ENCODE data around the gene FYN. TPM values are rescaled to one million over a fixed set of nuclear protein-coding genes. Genes with fewer than 3 reads are reported as not detected.

The FYN gene
- total RNA-seq, 2 donors from 2014 or later: 78.9 to 98.7 TPM

- DNase-seq (ENCODE audit: low spot score): no peak
- Histone ChIP-seq H3K4me1 (peaks cover 0 to 39% of the 10 kb centered on the region in 2 donors), H3K36me3 (peaks cover 4% of the 10 kb centered on the region), H3K4me3 (no peak overlapping the region), H3K27ac (no peak overlapping the region), H3K9me3 (no peaks in the 10 kb centered on the region), H3K27me3 (no peaks in the 10 kb centered on the region)
- TF ChIP-seq CTCF (IDR thresholded peaks at IDR 0.05): no peak
Measured at GRCh38 chr6:111808493-111808892, 64.8 kb downstream of the FYN start.

DNA sequence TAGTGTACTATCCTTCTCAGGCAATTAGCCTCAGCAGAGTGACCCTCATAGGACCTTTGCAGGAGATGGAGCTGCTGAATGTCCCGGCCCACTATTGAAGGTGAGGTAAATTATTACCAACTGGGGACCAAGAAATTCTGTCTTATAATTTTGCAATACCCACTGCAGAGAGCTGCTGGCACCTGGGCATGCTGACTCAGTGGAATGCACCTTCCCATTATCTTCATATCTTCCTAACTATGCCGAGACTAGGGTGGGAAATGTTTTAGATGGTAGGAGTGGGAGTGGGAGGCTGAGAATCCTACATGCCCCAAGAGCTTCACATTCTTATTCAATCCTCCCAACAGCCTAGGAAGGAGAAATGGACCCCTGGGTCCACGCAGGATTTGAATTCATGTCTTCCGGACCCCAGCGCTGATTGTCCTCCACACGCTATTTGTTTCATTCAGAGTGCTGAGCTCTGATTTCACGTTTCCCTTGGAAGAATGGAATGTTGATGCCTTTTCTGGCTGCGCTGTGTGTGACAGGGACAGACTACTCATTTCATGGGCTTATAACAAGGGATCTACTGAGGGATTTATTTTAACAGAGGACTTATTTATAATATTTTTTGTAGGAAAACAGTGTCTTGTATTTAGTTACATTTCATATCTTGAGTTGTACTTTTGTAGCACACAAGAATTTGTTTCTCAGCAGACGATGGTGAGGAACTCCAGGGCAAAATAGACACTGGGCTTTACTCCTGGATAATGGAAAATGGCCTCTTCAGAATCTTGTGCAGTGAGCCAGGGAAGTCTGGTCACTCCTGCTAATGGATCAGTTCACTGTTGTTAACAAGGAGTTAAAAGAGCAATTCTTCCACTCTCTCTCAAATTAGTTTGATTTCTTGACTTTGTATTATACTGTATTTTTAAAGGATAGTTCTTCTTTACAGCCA, 66.4 kb downstream of the FYN start:
- no peaks in the 10 kb centered on the region for H3K36me3 ChIP-seq
- peaks cover 0 to 49% of the 10 kb centered on the region in 2 donors for H3K4me1 ChIP-seq
- no peak for TF ChIP-seq CTCF (IDR thresholded peaks at IDR 0.05)
- H3K4me3 ChIP-seq: no peak overlapping the region
- no peak for DNase-seq (ENCODE audit: low spot score)
- no peaks in the 10 kb centered on the region for H3K27me3 ChIP-seq
- H3K27ac ChIP-seq: no peak overlapping the region
- no peaks in the 10 kb centered on the region for H3K9me3 ChIP-seq

DNA sequence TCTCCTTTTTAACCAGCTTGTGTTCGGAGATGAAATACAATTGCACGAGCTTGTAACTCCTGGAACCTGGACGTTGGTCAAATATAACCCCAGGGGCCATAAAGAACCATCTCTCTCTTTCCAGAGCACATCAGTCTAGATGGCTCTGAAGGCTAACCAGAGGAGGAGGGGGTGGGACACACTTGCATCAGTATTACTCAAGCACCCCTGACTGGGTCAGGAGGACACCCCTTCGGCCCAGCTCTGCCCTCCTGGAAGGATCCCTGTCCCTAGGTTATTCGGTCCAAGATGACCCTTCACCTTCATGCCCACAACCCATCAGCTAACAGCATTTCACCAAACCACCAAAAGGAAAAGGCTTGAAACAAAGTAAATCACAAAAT, 67.1 kb downstream of the FYN start:
- H3K4me3 ChIP-seq: no peak overlapping the region
- H3K27ac ChIP-seq: peak overlapping the region in 1 of 2 donors; percentile 58
- no peaks in the 10 kb centered on the region for H3K36me3 ChIP-seq
- H3K9me3 ChIP-seq: no peaks in the 10 kb centered on the region
- TF ChIP-seq CTCF (IDR thresholded peaks at IDR 0.05): no peak
- no peaks in the 10 kb centered on the region for H3K27me3 ChIP-seq
- no peak for DNase-seq (ENCODE audit: low spot score)
- H3K4me1 ChIP-seq: peaks cover 0 to 48% of the 10 kb centered on the region in 2 donors

GRCh38 chr6:111805511-111806164, 67.6 kb downstream of the FYN start:
- Histone ChIP-seq H3K4me3 (no peak overlapping the region), H3K9me3 (no peaks in the 10 kb centered on the region), H3K36me3 (no peaks in the 10 kb centered on the region), H3K27ac (peak overlapping the region in 1 of 2 donors; percentile 58), H3K27me3 (no peaks in the 10 kb centered on the region), H3K4me1 (peaks cover 0 to 48% of the 10 kb centered on the region in 2 donors)
- no peak for TF ChIP-seq CTCF (IDR thresholded peaks at IDR 0.05)
- DNase-seq (ENCODE audit: low spot score): no peak

- peak in 1 of 2 donors; percentile 30 for TF ChIP-seq CTCF (IDR thresholded peaks at IDR 0.05)
- H3K27me3 ChIP-seq: no peaks in the 10 kb centered on the region
- peaks cover 0 to 54% of the 10 kb centered on the region in 2 donors for H3K4me1 ChIP-seq
- no peak for DNase-seq (ENCODE audit: low spot score)
- H3K4me3 ChIP-seq: no peak overlapping the region
- no peaks in the 10 kb centered on the region for H3K9me3 ChIP-seq
- H3K27ac ChIP-seq: peak overlapping the region; percentile 20 to 58
- H3K36me3 ChIP-seq: no peaks in the 10 kb centered on the region
Measured at GRCh38 chr6:111804627-111805235, 68.5 kb downstream of the FYN start.
